ENCODE data around the gene STXBP2. TPM values are rescaled to one million over a fixed set of nuclear protein-coding genes. Genes with fewer than 3 reads are reported as not detected.

The STXBP2 gene
- total RNA-seq, 1 experiment from 2014 or later = 102 TPM

DNA sequence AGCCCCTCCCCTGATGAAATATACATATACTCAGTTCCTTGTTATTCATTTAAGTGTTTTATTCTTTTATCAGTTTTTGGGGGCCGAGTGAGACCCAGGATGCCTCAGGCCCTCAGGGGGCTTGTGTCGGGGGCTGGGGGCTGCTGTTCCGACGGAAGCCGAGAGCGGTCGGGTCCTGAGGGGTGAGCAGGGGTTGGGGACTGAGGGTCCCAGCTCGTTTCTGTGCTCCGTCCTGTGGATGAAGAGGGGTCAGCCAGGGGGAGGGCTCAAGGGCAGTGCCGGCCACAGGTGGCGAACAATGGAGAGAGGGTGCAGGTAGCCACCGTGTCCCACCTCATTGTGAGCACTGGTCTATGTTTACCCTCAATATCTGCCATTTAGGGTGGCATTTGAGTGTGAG lies 5.3 kb upstream of the STXBP2 start:
- intact Hi-C loops (cut with micrococcal nuclease; ENCODE audit: unreplicated experiment) = no loop called here
- Histone ChIP-seq H3K4me3 (ENCODE audit: low read depth in 2 of 2, low read length in 2 of 2) (no peak overlapping the region), H3K27ac (ENCODE audit: low read length) (no peak overlapping the region), H3K9me3 (ENCODE audit: control insufficient read depth, insufficient read depth, low read depth, low read length) (no peaks in the 10 kb centered on the region), H3K27me3 (ENCODE audit: control insufficient read depth, insufficient read depth, low read length) (no peaks in the 10 kb centered on the region), H3K36me3 (ENCODE audit: control insufficient read depth, insufficient read depth, low read length) (peaks cover 11% of the 10 kb centered on the region; the same call in 1 of the 2 replicates), H3K4me1 (ENCODE audit: control insufficient read depth, insufficient read depth, low read length) (peaks cover 9% of the 10 kb centered on the region)
- ChIA-PET POLR2A (no interaction called here), CTCF (no interaction called here)
- in situ Hi-C loops (cut with HindIII; ENCODE audit: low pct_unique_long_range_greater_than_20kb, low sequenced_read_pairs) = no loop called here
- no TSS peak for BruUV-seq (replicated peaks)
- ATAC-seq = no peak
- TF ChIP-seq REST (IDR thresholded peaks at IDR 0.05; ENCODE audit: insufficient read depth in 1 of 2, low read depth in 2 of 2, low read length in 1 of 2) = no peak
- no peak for TF ChIP-seq TCF7L2 (IDR thresholded peaks at IDR 0.05; ENCODE audit: low read depth, low read length)
- no peak for TF ChIP-seq POLR2AphosphoS5 (IDR thresholded peaks at IDR 0.05; ENCODE audit: low read depth, low read length)
- TF ChIP-seq SIN3A (IDR thresholded peaks at IDR 0.05; ENCODE audit: borderline replicate concordance, insufficient read depth, low read depth, low read length) = no peak
- no peak for TF ChIP-seq CTCF (IDR thresholded peaks at IDR 0.05)
- no peak for DNase-seq (ENCODE audit: low read depth, low spot score)

DNA sequence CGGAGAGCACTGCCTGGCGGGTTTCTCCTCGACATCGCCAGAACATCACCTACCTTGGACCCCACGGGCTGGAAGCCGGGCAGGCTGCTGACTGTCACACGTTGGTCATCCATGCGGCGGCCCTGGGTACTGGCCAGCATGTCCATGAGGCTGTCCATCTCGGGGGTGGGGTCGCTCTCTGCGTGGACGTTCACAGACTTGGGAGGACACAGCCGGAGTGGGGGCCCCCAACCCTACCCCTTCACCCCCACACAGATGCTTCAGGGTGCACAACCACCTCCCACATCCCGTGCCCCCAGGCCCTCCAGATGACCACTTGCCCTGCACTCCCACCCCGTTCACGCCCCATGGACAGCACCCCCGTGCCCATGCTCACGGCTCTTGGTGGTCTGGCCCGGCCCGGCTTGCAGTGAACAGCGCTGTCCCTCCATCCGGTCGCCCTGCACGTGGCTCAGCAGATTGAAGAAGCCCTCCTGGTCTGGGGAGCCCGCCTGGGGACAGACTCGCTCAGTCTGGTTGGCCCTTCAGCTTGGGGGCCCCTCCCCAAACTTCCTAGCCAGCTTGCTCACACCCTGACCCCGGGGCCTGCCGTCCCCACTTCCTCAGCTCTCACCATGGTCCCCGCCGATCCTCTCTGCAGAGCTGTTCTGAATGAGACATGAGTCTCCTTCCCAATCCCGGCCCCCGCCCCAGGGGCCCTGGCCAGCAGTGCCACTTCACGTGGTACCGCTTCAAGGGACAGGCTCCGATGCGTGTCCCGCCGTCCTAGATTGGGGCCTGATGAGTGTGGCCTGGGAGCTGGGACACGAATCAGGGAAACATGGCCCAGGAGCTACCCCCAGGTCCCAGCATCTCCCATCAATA lies 4.3 kb upstream of the STXBP2 start:
- CTCF ChIA-PET = interaction anchor here (0.7 kb wide), 1 partner anchor 48 kb away, joined by 5 read pairs; the partner anchor contains the start of gene TRAPPC5
- no peaks in the 10 kb centered on the region for H3K27me3 ChIP-seq (ENCODE audit: control insufficient read depth, insufficient read depth, low read length)
- POLR2A ChIA-PET = no interaction called here
- peaks cover 11% of the 10 kb centered on the region; the same call in 1 of the 2 replicates for H3K36me3 ChIP-seq (ENCODE audit: control insufficient read depth, insufficient read depth, low read length)
- no peak for TF ChIP-seq REST (IDR thresholded peaks at IDR 0.05; ENCODE audit: insufficient read depth in 1 of 2, low read depth in 2 of 2, low read length in 1 of 2)
- TF ChIP-seq TCF7L2 (IDR thresholded peaks at IDR 0.05; ENCODE audit: low read depth, low read length) = no peak
- in situ Hi-C loops (cut with HindIII; ENCODE audit: low pct_unique_long_range_greater_than_20kb, low sequenced_read_pairs) = no loop called here
- ATAC-seq = no peak
- H3K27ac ChIP-seq (ENCODE audit: low read length) = no peak overlapping the region
- no peak for DNase-seq (ENCODE audit: low read depth, low spot score)
- BruUV-seq (replicated peaks) = no TSS peak
- H3K4me3 ChIP-seq (ENCODE audit: low read depth in 2 of 2, low read length in 2 of 2) = no peak overlapping the region
- no peaks in the 10 kb centered on the region for H3K9me3 ChIP-seq (ENCODE audit: control insufficient read depth, insufficient read depth, low read depth, low read length)
- intact Hi-C loops (cut with micrococcal nuclease; ENCODE audit: unreplicated experiment) = no loop called here
- peaks cover 9% of the 10 kb centered on the region for H3K4me1 ChIP-seq (ENCODE audit: control insufficient read depth, insufficient read depth, low read length)
